Activated CD4-positive, alpha-beta T cell treated with anti-CD3 and anti-CD28 coated beads, Interleukin-2, amount 50 U/mL, for 48 hours (primary cell): ENCODE data around the gene SEC23A.

Experiments
- DNase-seq, 2 experiments: peaks; one replicate each; pipeline ENCODE4 v3.0.0-alpha.2; 2020

The SEC23A gene

DNA sequence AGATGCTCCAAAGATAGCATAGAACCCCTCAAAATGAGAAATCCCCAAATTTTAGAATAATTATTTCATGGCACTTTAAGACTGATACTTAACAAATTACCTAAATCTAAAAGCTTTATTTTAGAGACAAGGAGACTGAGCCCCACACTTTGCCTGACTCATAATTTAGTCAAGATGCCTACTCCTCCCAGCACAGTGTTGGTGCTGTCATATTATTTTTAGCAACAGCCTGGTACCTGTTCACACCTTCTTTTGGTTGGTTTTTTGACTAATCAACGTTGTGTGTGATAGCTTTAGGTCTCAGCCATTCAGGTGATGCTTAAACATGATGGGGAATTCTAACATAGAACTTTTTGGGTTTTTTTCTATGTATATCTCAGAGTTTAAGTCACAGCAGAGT is 120.2 kb downstream of the SEC23A start:
- DNase-seq, result no peak

GRCh38 chr14:38982278-38982677 is 120.8 kb downstream of the SEC23A start:
- DNase-seq, result no peak
